Left renal pelvis (tissue), 4 donors: ENCODE results near the gene PSMC3. TPM values are rescaled to one million over a fixed set of nuclear protein-coding genes. Genes with fewer than 3 reads are reported as not detected.

Experiments used
- DNase-seq, 4 donors: peaks; one replicate each; pipeline ENCODE4 v3.0.0-alpha.2; 2013; ENCODE audit warnings: low read depth in 4 of 4, low spot score in 3 of 4
- polyA plus RNA-seq, 4 donors: library from polyadenylated mRNA; unstranded; fragments of 120-200 nt; gene quantifications; one replicate each; pipeline ENCODE4 v1.2.1, GENCODE V29; 2013; ENCODE audit not compliant: insufficient read length in 4 of 4

Gene PSMC3
- polyA plus RNA-seq, 4 donors = 108 to 161 (median 148) TPM

DNA sequence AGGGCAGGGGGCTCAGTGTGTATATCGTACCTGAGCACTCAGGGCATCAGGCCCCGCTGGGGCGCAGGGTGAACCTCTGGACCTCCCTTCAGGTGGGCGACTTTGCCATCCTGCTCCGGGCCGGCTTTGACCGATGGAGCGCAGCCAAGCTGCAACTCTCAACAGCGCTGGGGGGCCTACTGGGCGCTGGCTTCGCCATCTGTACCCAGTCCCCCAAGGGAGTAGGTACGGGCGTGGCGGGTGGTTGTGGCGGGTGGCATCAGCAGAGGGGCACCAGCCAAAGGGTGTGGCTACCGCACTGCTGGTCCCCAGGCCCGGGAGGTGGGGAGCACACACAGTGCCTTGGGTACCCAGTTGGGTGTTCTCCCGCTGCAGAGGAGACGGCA is 11.6 kb downstream of the PSMC3 start:
- no peak for DNase-seq

DNA sequence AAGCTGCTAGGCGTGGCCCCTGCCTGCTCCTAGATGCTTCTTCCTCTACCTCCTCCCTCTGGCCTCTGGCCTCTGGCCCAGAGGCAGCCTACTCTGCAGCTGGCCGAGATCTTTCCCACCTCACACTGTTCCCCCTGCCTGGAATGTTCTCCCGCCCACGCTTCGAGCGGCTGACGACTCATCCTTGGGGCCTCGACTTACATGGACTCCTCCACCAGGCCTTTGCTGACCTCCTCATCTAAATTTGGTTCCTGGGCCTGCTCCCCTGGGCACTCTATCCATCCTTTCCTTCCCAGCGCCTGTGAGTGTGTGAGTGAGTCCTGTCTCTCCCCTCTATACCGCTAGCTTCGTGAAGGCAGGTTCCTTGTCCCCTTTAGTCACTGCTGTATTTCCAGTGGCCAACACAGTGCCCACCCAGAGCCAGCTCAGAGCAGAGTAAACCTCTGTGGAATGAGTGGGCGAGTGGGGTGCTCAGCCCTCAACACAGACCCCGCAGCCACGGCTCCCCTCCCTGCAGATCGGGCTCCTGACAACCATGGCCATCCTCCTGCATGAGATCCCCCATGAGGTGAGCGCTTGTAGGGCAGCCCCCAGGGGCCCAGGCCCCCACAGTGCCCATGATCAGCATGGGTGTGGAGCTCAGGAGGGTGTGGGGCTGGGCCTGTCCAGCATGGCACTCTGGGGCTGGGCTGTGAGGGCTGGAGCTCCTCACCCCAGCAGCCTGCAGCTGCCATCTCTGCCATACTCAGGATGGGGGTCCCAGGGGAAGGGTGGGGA is 12.1 kb downstream of the PSMC3 start:
- no peak for DNase-seq

DNA sequence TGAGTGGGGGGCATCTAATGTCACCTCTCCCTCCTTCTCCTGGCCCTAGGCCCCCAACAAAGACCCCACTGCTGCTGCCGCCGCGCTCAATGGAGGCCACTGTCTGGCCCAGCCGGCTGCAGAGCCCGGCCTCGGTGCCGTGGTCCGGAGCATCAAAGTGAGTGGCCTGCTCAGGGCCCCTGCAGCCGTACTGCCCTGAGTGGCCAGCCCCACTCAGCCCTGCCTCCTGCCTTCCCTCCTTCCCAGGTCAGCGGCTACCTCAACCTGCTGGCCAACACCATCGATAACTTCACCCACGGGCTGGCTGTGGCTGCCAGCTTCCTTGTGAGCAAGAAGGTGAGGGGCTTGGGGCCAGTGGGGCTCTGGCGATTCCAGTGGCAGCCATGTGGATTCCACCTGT is 12.9 kb downstream of the PSMC3 start:
- no peak for DNase-seq

DNA sequence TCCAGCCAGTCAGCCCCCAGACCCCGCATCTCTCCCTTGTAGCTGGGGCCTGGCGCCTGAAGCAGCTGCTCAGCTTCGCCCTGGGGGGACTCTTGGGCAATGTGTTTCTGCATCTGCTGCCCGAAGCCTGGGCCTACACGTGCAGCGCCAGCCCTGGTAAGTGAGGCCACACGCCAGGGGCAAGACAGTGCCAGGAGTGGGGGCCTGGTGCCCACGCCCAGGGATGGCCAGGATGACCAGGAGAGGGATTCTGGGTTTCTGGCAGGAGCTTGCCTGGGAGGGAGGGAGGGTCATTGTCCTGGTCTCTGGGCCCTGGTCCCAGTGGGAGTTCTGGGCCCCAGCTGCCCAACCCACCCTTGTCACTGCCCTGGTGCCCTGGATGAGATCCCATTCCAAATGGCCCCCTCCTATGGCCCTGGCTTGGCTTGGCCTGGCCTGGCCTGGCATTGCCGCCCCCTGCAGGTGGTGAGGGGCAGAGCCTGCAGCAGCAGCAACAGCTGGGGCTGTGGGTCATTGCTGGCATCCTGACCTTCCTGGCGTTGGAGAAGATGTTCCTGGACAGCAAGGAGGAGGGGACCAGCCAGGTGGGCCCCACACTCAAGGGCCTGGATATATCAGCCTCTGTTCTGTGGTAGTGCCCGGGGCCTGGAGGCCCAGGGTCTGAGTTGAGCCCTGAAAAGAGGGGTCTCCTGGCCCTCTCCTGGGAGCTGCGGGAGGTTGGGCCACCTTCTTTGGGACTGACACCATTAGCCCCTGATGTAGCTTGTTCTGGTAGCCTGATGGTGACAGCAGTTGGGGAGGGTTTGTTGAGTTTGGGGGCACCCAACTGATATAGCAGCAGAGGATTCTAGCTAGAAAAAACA is 14.1 kb downstream of the PSMC3 start:
- no peak for DNase-seq

DNA sequence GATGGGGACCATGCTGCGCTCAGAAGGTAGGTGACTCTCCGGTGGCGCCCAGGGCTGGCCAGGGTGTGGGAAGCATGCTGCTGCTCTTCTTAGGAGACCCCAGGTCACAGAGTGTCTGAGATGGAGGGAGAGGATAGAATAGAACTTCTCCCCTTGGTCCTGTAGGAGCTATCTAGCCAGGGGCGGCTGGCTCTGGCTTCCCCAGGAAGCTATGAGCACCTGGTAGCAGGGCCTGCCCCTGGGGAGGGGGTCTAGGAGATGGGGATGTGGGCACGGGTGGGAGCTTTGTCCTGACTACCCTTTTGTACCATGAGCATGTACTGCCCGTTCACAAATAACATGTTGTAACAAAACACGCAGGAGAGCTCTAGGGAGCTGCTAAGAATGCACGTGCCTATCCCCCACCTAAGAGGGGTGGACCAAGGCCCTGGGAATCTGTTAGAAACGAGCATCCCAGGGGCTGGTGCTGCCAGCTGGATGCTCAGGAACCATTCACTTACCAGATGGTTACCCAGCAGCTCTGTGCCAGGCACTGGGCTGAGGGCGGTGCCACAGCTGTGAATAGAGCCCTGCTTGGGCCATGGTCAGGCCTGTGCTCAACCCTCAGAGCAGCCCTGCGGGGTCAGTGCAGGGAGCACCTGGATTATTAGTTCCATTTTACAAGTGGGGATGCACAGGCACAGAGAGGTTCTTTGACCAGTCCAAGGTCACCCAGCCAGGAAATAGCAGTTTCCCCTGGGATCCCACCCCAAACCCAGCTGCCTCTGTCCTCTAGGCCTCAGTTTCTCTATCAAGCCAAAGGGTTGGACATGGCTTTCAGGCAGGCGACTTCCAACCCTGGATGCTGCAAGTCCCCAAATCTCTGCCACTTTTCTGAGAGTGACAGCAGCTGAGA is 15.6 kb downstream of the PSMC3 start:
- DNase-seq = no peak

DNA sequence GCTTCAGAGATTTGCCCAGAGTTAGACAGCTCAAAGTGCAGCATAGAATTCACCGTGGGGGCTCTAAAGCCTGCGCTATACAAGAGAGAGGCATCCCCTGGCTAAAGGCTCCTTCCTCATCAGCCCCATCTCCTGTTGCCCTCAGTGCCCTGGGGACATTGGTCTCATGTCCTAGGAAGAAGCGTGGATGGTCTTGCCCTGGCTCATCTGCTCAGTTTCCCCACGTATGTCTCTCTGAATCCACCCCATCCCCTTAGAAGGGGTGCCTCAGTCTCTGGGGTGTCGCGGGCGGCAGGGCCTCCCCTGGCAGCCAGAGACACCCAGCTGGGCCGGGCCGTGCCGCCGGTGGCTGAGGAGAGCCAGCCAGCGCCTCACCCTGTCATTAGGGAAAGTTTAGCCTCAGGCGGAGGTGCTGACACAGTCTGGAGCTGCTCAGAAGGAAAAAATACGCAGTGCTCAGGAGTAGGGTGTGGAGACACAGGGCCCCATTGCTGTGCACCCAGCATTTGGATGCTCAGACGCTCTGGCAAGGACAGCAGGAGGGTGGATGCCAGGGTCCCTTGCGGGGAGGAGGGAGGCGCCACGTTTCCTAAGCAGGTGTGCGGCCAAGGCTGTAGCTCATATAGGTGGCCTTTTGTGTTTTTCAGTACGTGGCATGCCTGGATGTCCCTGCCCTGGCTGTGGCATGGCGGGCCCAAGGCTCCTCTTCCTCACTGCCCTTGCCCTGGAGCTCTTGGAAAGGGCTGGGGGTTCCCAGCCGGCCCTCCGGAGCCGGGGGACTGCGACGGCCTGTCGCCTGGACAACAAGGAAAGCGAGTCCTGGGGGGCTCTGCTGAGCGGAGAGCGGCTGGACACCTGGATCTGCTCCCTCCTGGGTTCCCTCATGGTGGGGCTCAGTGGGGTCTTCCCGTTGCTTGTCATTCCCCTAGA is 16.5 kb downstream of the PSMC3 start:
- DNase-seq = no peak

DNA sequence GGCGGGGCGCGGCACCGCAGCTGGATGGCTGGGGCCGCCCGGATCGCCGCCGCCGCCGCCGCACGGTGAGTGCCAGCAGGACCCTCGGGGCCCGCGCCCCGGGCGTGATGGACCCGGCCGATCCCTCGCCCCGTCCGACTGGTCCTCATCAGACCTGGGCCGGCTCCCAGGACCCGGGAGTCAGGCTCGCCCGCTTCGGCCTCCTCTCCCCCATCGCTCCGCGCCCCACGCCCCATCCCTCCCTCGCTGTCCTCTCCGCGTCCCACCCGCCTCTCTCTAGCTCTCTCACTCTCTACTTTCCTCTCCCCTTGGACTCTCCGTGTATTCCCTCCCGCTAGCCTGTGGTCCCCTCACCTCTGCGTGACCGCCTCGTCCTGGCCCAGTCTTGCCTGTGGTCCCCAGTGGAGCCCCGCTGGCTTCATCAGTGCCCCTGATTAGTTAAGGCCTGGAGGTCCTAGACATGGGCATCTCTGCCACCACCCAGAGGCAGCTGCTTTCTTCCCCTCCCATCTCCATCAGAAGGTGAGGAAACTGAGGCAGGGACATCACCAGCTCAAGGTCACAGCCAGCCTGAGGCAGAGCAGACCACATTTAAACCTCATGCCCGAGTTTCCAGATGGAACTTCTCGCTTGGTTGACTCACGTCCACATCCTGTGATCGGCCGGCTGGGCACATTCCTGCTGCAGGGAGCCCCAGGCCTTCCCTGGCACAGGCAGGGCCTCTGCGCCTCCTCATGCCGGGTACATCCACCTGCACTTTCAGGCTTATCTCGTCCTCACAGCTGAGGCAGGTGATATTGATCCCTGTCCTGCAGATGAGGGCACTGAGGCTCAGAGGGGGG is 17.4 kb downstream of the PSMC3 start:
- DNase-seq = peak in 1 of 4 donors; percentile 45

DNA sequence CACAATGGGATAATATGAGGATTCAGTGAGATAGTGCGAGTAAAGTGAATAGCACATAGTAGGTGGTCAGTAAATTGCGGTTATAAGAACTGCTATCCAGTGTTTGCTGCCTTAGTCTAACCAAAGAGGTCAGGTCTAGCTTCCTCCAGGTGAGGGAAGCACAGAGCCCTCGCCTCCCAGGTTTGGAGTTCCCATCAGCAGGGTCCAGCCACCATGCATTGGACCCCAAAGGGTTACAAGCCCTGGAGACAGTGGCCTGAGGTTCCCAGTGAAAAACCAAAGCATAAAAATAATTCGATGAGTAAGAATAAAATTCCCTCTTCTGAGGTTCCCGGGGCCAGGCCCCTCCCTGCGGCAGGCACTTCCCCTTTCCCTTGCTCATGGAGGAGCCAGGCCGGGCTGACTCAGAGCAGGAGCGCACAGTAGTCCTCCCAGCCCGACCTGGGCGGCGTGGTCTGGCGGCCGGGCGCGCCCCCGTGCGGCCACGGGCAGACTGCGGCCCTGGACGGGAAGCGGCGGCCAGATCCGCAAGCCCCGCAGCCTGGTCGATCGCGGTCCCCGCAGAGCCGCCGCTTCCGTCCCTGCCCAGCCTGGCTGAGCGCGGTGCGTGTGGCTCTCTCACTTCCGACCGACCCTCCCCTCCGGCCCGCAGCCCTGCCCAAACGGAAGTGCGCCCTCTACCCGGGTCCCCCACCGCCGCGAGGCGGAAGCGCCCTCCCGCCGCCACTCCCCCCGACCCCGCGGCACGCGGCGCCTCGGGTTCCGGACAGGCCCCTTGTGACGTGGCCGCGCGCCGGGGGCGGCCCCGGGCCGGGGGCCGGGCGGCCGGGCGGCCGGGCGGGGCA is 18.3 kb downstream of the PSMC3 start, which contains the start of gene SLC39A13:
SLC39A13 (plus strand) TSS at position 845 of the 845 bp plus-strand sequence. CDS start 1,505 bp downstream, outside the sequence.
- peak; percentile 81 to 89 (median 87) for DNase-seq

DNA sequence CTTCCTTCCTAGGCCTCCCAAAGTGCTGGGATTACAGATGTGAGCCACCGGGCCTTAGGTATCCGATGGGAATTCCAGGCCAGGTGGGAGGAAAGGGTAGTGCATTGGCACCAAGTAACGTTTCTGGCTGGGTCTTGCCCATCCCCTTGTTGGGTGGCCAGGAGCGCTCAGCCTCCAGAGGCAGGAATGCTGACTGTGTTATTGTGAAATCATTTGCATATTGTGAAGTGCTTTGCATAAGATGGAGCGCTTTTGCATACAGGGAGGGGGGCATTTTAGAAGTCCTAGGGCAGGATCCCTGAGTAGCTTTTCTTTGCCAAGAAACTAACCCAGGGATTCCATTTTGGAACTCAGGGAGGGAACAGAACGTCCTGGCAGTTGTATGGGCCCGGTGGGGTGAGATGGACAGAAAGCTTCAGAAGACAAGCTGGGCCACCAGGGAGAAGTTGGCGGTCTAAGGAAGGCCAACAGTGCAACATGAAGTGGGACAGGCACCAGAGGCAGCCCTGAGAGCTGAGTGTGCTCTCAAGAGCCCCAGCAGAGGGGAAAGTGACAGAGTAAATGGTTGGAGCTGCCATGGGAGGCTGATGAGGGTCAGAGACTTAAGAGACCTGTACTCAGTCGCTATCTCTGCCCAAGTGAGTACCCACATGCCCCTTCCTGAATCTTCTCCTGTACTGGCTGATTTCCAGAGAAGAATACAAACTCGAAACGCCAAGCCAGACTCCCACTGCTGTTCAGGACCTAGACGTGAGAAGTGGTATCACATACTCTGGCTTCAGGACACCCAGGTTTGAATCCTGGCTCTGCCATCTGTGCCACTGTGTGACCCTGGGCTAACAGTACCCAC is 19.1 kb downstream of the PSMC3 start:
- DNase-seq = no peak

DNA sequence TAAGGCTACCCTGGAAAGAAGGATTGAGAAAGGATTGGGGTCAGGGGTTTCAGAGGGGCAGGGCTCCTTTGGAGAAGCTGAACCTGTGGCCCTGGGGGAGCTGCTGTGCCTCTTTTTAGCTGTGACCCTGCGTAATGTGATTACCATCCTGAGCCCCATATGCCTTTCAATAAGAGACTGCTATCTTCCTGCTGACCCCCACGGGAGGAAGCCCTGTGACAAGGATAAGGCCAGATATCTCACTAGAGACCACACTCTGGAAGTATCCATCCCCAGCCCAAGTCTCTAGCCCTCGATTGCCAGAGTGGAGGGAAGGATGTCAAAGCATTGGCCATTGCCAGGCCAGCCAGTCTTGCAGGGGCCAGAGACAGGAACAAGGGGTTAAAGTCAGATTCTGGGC is 22.7 kb downstream of the PSMC3 start:
- DNase-seq = no peak

DNA sequence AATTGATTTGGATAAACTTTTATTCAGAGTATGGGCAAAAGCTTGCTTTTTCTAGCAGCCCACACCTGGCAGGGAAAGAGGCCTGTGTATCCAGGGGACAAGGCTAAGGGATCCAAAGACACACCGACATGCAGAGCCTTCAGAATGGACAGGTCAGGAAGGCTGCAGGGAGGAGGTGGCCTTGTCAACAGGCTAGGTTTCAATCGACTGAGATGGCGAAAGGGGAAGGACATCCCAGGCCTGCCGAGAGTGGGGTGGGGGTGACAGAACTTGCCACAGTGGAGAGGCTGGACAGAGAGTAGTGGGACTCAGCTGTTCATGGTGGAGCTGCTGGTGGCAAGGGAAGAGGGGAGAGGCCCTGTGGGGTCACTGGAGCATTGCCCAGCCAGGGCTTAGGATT is 23.1 kb downstream of the PSMC3 start:
- DNase-seq = no peak

DNA sequence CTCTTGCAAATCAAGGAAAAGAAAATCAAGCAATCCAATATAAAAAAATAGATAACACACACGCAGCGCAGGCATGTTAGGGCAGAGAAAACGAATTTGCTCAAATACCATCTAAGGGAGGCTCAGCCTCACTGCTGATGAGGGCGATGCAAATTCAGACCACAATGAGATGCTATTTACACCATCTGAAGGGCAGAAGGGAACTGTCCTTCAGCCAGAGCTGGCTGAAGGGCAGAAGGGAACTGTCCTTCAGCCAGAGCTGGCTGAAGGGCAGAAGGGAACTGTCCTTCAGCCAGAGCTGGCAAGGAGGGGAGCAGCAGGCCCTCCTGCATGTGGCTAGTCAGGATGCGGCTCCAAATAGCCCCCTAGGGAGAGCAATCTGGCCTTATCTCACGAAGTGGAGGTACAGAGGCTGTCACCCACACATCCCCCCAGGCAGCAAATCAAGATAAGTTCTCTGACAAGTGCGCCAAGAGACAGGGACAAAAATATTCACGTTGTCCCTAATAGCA is 25.4 kb downstream of the PSMC3 start:
- DNase-seq = no peak

DNA sequence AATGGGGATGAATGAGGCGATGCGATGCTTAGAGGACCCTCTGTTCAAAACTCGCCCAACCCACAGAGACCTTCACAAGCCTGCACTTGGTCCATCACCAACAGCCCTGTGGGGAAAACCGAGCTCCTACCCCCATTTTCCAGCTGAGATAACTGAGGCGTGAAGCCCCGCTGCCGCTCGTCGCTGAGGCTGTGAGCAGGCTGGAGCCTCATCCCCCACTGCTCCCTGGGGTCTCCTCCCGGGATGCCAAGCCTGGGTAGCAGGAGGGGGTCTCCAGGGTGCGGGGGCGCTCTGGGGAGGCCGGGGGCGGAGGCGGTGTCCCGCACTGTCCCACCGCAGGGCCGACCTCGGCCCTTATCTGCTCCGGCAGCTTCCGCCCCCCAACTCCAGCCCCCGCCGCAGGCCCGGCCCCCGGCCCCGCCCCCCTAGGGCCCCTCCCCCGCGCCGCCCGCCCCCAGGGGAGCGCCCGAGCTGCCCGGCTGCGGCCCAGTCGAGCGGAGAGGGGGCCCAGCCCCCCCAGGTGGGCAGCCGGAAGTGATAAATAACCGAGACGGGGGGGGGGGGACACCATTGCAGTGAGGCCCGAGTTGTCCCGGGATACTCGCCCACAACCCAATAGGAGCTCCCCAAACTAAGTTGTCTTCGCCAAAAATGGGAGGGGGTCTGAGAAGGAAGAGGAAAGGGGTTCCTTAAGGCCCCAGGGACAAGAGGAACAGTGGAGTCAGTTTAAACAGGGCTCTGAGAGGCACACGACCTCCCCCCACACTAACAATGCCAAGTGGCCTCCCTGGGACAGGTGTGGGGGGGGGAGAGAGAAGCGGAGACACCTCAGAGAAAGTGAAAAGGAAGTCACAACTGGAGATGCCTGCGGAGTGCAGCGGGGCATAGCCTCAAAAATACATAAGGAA is 26.1 kb downstream of the PSMC3 start:
- DNase-seq = no peak

DNA sequence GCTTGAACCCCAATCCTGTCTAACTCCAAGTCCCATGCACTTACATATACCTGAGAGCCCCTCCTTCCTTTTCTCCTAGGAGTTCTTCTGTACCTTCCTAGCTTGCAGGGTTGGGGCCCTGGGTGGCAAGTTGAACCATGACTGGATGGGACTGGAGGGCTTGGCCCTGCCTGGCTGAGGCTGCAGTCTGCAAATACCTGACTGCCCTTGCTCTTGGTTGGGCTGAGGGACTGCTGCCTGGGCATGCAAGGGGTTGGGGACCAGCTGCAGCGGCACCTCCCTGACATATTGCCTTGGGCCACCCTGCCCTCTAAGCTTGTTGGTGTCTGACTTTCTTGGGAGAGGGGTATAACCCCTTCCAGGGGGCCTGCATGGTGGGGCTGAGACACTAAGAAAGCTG is 27.7 kb downstream of the PSMC3 start:
- no peak for DNase-seq

DNA sequence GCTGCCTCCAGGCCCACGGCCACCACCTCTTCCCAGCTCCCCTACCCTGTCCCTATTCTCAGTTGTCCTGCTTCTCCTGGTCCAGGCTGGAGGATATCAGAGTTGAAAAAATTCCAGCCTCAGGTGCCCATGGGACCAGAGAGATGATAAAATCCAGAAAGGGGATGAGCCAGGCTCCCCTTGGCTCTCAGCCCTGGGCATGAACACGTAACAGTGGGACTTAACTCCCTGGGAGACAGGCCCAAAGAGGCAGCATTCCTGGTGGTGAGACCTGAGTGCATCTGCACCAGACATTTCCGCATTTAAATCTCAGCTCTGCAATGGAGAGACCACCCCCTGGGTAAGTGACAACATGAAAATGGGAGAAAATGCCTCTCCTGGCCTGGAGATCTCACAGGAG is 28.2 kb downstream of the PSMC3 start:
- no peak for DNase-seq

DNA sequence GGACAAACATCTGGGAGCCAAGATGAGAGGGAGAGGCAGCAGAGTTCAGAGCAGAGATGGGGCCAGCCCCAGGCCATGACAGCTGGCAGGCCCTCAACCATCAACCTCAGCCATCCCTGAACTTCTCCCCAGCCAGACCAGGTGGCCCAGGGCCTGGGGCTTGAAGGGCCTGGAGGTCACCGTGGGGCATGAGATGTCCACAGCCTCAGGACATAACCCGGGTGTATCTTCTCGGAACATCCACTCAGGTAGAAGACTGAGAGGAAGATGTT is 30.3 kb downstream of the PSMC3 start:
- DNase-seq = no peak
